ENCODE data around the gene MGRN1.

DNA sequence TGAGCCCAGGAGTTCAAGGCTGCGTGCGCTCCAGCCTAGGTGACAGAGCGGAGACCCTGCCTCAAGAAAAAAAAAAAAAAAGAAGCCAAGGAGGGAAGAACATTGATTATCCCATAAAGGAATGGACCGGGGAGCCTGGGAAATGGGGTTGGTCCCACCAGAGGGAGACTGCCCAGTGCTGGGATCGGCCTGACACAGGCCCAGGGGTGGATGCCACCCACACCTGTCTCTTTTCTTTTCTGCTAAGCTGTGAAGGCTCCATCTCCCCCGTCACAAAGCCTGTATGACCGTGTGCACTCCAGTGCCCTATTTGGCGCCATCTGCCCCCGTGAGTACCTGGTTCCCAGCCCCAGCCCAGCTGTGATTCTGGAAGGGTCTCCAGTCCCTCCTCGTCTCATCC, 25.6 kb upstream of the MGRN1 start:
- TF ChIP-seq, protein P1, sequence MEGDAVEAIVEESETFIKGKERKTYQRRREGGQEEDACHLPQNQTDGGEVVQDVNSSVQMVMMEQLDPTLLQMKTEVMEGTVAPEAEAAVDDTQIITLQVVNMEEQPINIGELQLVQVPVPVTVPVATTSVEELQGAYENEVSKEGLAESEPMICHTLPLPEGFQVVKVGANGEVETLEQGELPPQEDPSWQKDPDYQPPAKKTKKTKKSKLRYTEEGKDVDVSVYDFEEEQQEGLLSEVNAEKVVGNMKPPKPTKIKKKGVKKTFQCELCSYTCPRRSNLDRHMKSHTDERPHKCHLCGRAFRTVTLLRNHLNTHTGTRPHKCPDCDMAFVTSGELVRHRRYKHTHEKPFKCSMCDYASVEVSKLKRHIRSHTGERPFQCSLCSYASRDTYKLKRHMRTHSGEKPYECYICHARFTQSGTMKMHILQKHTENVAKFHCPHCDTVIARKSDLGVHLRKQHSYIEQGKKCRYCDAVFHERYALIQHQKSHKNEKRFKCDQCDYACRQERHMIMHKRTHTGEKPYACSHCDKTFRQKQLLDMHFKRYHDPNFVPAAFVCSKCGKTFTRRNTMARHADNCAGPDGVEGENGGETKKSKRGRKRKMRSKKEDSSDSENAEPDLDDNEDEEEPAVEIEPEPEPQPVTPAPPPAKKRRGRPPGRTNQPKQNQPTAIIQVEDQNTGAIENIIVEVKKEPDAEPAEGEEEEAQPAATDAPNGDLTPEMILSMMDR (IDR thresholded peaks at IDR 0.05): no peak
- no peak for TF ChIP-seq POLR2A (IDR thresholded peaks at IDR 0.05)
